ENCODE data around the gene GSTP1. TPM values are rescaled to one million over a fixed set of nuclear protein-coding genes. Genes with fewer than 3 reads are reported as not detected.
"Not testable (repeated sequence)": the region's sequence is repeated elsewhere in the genome, so short reads cannot be mapped to it uniquely, and the experiment has no call there.

GSTP1 gene
- total RNA-seq, 1 experiment from 2014 or later = 1,799 TPM

GRCh38 chr11:67558084-67558772, 25.4 kb upstream of the GSTP1 start:
- ChIA-PET POLR2A (no interaction called here), CTCF (no interaction called here)
- no peaks in the 10 kb centered on the region for H3K27me3 Mint-ChIP-seq (ENCODE audit: insufficient read depth, unreplicated experiment)
- BruUV-seq (replicated peaks) = no TSS peak
- H3K4me1 Mint-ChIP-seq (ENCODE audit: low read depth, unreplicated experiment) = peaks cover 27% of the 10 kb centered on the region
- peaks cover 30% of the 10 kb centered on the region for H3K4me1 ChIP-seq
- no peaks in the 10 kb centered on the region for H3K9me3 ChIP-seq
- intact Hi-C loops (cut with micrococcal nuclease; ENCODE audit: unreplicated experiment) = no loop called here
- H3K36me3 Mint-ChIP-seq (ENCODE audit: insufficient read depth, unreplicated experiment) = peaks cover 12% of the 10 kb centered on the region
- peak overlapping the region; percentile 32 for H3K4me3 Mint-ChIP-seq (ENCODE audit: unreplicated experiment)
- no peaks in the 10 kb centered on the region for H3K9me3 Mint-ChIP-seq (ENCODE audit: unreplicated experiment)
- peak overlapping the region; percentile 27 for H3K27ac Mint-ChIP-seq (ENCODE audit: unreplicated experiment)
- DNase-seq = no peak
- no peaks in the 10 kb centered on the region for H3K27me3 ChIP-seq (replicated peaks; ENCODE audit: control insufficient read depth, insufficient read depth, low read length)
- no peak overlapping the region for H3K4me3 ChIP-seq (ENCODE audit: low read depth, low read length)
- no peak for TF ChIP-seq CTCF (IDR thresholded peaks at IDR 0.05; ENCODE audit: insufficient read depth in 1 of 2, low read depth in 1 of 2, low read length in 1 of 2, severe bottlenecking in 1 of 2, unreplicated experiment in 1 of 2)
- H3K36me3 ChIP-seq (ENCODE audit: control insufficient read depth, insufficient read depth, low read length) = no peaks in the 10 kb centered on the region; the same call in 1 of the 2 replicates

- no TSS peak for BruUV-seq (replicated peaks)
- Histone ChIP-seq H3K27me3 (replicated peaks; ENCODE audit: control insufficient read depth, insufficient read depth, low read length) (no peaks in the 10 kb centered on the region), H3K9me3 (no peaks in the 10 kb centered on the region), H3K36me3 (ENCODE audit: control insufficient read depth, insufficient read depth, low read length) (no peaks in the 10 kb centered on the region), H3K4me3 (ENCODE audit: low read depth, low read length) (no peak overlapping the region), H3K4me1 (peaks cover 42% of the 10 kb centered on the region)
- Mint-ChIP-seq H3K27ac (ENCODE audit: unreplicated experiment) (peak overlapping the region; percentile 95), H3K4me3 (ENCODE audit: unreplicated experiment) (peak overlapping the region; percentile 59), H3K27me3 (ENCODE audit: insufficient read depth, unreplicated experiment) (no peaks in the 10 kb centered on the region), H3K36me3 (ENCODE audit: insufficient read depth, unreplicated experiment) (peaks cover 23% of the 10 kb centered on the region), H3K9me3 (ENCODE audit: unreplicated experiment) (no peaks in the 10 kb centered on the region), H3K4me1 (ENCODE audit: low read depth, unreplicated experiment) (peaks cover 39% of the 10 kb centered on the region)
- TF ChIP-seq CTCF (IDR thresholded peaks at IDR 0.05; ENCODE audit: insufficient read depth in 1 of 2, low read depth in 1 of 2, low read length in 1 of 2, severe bottlenecking in 1 of 2, unreplicated experiment in 1 of 2) = no peak
- intact Hi-C loops (cut with micrococcal nuclease; ENCODE audit: unreplicated experiment) = no loop called here
- ChIA-PET POLR2A (no interaction called here), CTCF (interaction anchor here (1.0 to 2.1 kb wide), 3 partner anchors 10 to 68 kb away, joined by 4 to 9 read pairs (median 7); no protein-coding TSS in a partner anchor)
- peak in 1 of 2 experiments; percentile 52 for DNase-seq
These were observed 21.5 kb upstream of the GSTP1 start for GRCh38 chr11:67561971-67562619.

- peaks cover 23% of the 10 kb centered on the region for H3K36me3 Mint-ChIP-seq (ENCODE audit: insufficient read depth, unreplicated experiment)
- no peaks in the 10 kb centered on the region for H3K27me3 Mint-ChIP-seq (ENCODE audit: insufficient read depth, unreplicated experiment)
- H3K9me3 Mint-ChIP-seq (ENCODE audit: unreplicated experiment) = no peaks in the 10 kb centered on the region
- intact Hi-C loops (cut with micrococcal nuclease; ENCODE audit: unreplicated experiment) = loop anchor here (1.0 kb wide), 2 partner anchors 18 to 53 kb away; no protein-coding TSS in a partner anchor
- H3K36me3 ChIP-seq (ENCODE audit: control insufficient read depth, insufficient read depth, low read length) = no peaks in the 10 kb centered on the region
- no peak for TF ChIP-seq CTCF (IDR thresholded peaks at IDR 0.05; ENCODE audit: insufficient read depth in 1 of 2, low read depth in 1 of 2, low read length in 1 of 2, severe bottlenecking in 1 of 2, unreplicated experiment in 1 of 2)
- no peak overlapping the region for H3K4me3 ChIP-seq (ENCODE audit: low read depth, low read length)
- DNase-seq = peak in 1 of 2 experiments; percentile 64
- H3K27me3 ChIP-seq (replicated peaks; ENCODE audit: control insufficient read depth, insufficient read depth, low read length) = no peaks in the 10 kb centered on the region
- H3K4me1 Mint-ChIP-seq (ENCODE audit: low read depth, unreplicated experiment) = peaks cover 36% of the 10 kb centered on the region
- peak overlapping the region; percentile 59 for H3K4me3 Mint-ChIP-seq (ENCODE audit: unreplicated experiment)
- TSS peak; percentile 95 for BruUV-seq (replicated peaks)
- CTCF ChIA-PET = interaction anchor here (0.6 to 1.3 kb wide), 3 partner anchors 9 to 66 kb away, joined by 4 to 7 read pairs (median 4); partner anchors contain the start of gene NUDT8
- H3K4me1 ChIP-seq = peaks cover 37% of the 10 kb centered on the region
- H3K27ac Mint-ChIP-seq (ENCODE audit: unreplicated experiment) = peak overlapping the region; percentile 95
- POLR2A ChIA-PET = no interaction called here
- H3K9me3 ChIP-seq = no peaks in the 10 kb centered on the region
These were observed 20.5 kb upstream of the GSTP1 start for GRCh38 chr11:67562963-67563704.

GRCh38 chr11:67563705-67564114, 19.9 kb upstream of the GSTP1 start:
- CTCF ChIA-PET = interaction anchor here (0.6 to 1.3 kb wide), 6 partner anchors 9 to 66 kb away, joined by 3 to 7 read pairs (median 4); partner anchors contain the start of gene NUDT8
- peak overlapping the region; percentile 59 for H3K4me3 Mint-ChIP-seq (ENCODE audit: unreplicated experiment)

More at GRCh38 chr11:67563705-67564114, 19.9 kb upstream of the GSTP1 start:
- H3K27ac Mint-ChIP-seq (ENCODE audit: unreplicated experiment) = peak overlapping the region; percentile 95
- H3K27me3 ChIP-seq (replicated peaks; ENCODE audit: control insufficient read depth, insufficient read depth, low read length); POLR2A ChIA-PET; H3K9me3 Mint-ChIP-seq (ENCODE audit: unreplicated experiment); H3K36me3 ChIP-seq (ENCODE audit: control insufficient read depth, insufficient read depth, low read length); H3K4me3 ChIP-seq (ENCODE audit: low read depth, low read length); BruUV-seq (replicated peaks); H3K27me3 Mint-ChIP-seq (ENCODE audit: insufficient read depth, unreplicated experiment); H3K9me3 ChIP-seq: not testable (repeated sequence)
- intact Hi-C loops (cut with micrococcal nuclease; ENCODE audit: unreplicated experiment) = loop anchor here (1.0 kb wide), 2 partner anchors 18 to 53 kb away; no protein-coding TSS in a partner anchor
- H3K36me3 Mint-ChIP-seq (ENCODE audit: insufficient read depth, unreplicated experiment) = peaks cover 23% of the 10 kb centered on the region
- peaks cover 31% of the 10 kb centered on the region for H3K4me1 ChIP-seq
- DNase-seq = peak; percentile 89 to 96
- peaks cover 30% of the 10 kb centered on the region for H3K4me1 Mint-ChIP-seq (ENCODE audit: low read depth, unreplicated experiment)

All from Caco-2 (cell line).